ENCODE data around the gene DNAI4.

GRCh38 chr1:66954208-66954607 lies 29.6 kb upstream of the DNAI4 start:
- TF ChIP-seq EZH2phosphoT487 (IDR thresholded peaks at IDR 0.05; ENCODE audit: low read depth) (no peak), CTCF (IDR thresholded peaks at IDR 0.05; ENCODE audit: low read depth, low read length) (no peak)

All from OCI-LY3 (cell line).